Adrenal gland (tissue), 5 donors: ENCODE measurements around the gene KRTAP10-12.

Experiments used
- POLR2A ChIP-seq, 2 donors: fragments of 450-650 bp; IDR thresholded peaks; one replicate each; pipeline ENCODE4 v1.6.1; 2017; ENCODE audit warnings: antibody characterized with exemption in 2 of 2, mild to moderate bottlenecking in 2 of 2, moderate library complexity in 1 of 2
- TF ChIP-seq, protein P1 (sequence below), 6 experiments: fragments of 450-650 bp in 4 of 6; fragments of 200-600 bp in 2 of 6; sonication (generic) in 1 of 6; IDR thresholded peaks; 1 replicate in 5 of 6; 2 replicates in 1 of 6; pipeline versions ENCODE4 v1.5.1 to v1.8.0; 2016 to 2021; ENCODE audit warnings: antibody characterized with exemption in 6 of 6, mild to moderate bottlenecking in 2 of 6, moderate library complexity in 1 of 6
- donor health status: DM: no; HTN: no; CAD: no.

- TF ChIP-seq, protein P1, sequence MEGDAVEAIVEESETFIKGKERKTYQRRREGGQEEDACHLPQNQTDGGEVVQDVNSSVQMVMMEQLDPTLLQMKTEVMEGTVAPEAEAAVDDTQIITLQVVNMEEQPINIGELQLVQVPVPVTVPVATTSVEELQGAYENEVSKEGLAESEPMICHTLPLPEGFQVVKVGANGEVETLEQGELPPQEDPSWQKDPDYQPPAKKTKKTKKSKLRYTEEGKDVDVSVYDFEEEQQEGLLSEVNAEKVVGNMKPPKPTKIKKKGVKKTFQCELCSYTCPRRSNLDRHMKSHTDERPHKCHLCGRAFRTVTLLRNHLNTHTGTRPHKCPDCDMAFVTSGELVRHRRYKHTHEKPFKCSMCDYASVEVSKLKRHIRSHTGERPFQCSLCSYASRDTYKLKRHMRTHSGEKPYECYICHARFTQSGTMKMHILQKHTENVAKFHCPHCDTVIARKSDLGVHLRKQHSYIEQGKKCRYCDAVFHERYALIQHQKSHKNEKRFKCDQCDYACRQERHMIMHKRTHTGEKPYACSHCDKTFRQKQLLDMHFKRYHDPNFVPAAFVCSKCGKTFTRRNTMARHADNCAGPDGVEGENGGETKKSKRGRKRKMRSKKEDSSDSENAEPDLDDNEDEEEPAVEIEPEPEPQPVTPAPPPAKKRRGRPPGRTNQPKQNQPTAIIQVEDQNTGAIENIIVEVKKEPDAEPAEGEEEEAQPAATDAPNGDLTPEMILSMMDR (IDR thresholded peaks at IDR 0.05) = no peak
- no peak for TF ChIP-seq POLR2A (IDR thresholded peaks at IDR 0.05)
Observed at GRCh38 chr21:44650265-44650972, 46.6 kb upstream of the KRTAP10-12 start.
